Measurements from ENCODE around the gene CELSR1. TPM values are rescaled to one million over a fixed set of nuclear protein-coding genes. Genes with fewer than 3 reads are reported as not detected.

The CELSR1 gene
- total and polyA plus RNA-seq, 7 donors: 0.23 to 5.0 (median 0.82) TPM

- H3K4me1 ChIP-seq: peaks cover 0 to 7% (median 1%) of the 10 kb centered on the region in 4 donors
- peaks cover 20 to 74% (median 47%) of the 10 kb centered on the region in 4 donors for H3K36me3 ChIP-seq
- H3K9me3 ChIP-seq: no peaks in the 10 kb centered on the region
- no peaks in the 10 kb centered on the region for H3K27me3 ChIP-seq
- intact Hi-C loops (cut with DNase I): no loop called here
- TF ChIP-seq POLR2AphosphoS5 (IDR thresholded peaks at IDR 0.05): no peak
- TF ChIP-seq CTCF (IDR thresholded peaks at IDR 0.05): no peak
- no peak for TF ChIP-seq EP300 (IDR thresholded peaks at IDR 0.05)
- no peak for TF ChIP-seq POLR2A (IDR thresholded peaks at IDR 0.05)
- H3K27ac ChIP-seq: no peak overlapping the region
- WGBS, 2 donors: 81 to 86% methylated on average over 7 of the region's 7 CpGs
- no peak for DNase-seq
- no peak overlapping the region for H3K4me3 ChIP-seq
Measured at GRCh38 chr22:46354993-46355305, 182.5 kb downstream of the CELSR1 start.

GRCh38 chr22:46354176-46354992 lies 183.0 kb downstream of the CELSR1 start:
- WGBS, 2 donors: 86 to 89% methylated on average over 21 of the region's 21 CpGs
- TF ChIP-seq POLR2AphosphoS5 (IDR thresholded peaks at IDR 0.05): no peak
- TF ChIP-seq POLR2A (IDR thresholded peaks at IDR 0.05): no peak
- no peak for TF ChIP-seq CTCF (IDR thresholded peaks at IDR 0.05)
- no peak for TF ChIP-seq EP300 (IDR thresholded peaks at IDR 0.05)
- DNase-seq: no peak
- H3K27me3 ChIP-seq: no peaks in the 10 kb centered on the region
- no peak overlapping the region for H3K27ac ChIP-seq
- no peak overlapping the region for H3K4me3 ChIP-seq
- H3K4me1 ChIP-seq: peaks cover 0 to 13% (median 4%) of the 10 kb centered on the region in 4 donors
- intact Hi-C loops (cut with DNase I): no loop called here
- peaks cover 20 to 79% (median 47%) of the 10 kb centered on the region in 4 donors for H3K36me3 ChIP-seq
- H3K9me3 ChIP-seq: no peaks in the 10 kb centered on the region

- H3K27ac ChIP-seq: no peak overlapping the region
- no peak overlapping the region for H3K4me3 ChIP-seq
- H3K9me3 ChIP-seq: no peaks in the 10 kb centered on the region
- H3K4me1 ChIP-seq: peaks cover 0 to 15% (median 5%) of the 10 kb centered on the region in 4 donors
- TF ChIP-seq CTCF (IDR thresholded peaks at IDR 0.05) (no peak), EP300 (IDR thresholded peaks at IDR 0.05) (no peak), POLR2AphosphoS5 (IDR thresholded peaks at IDR 0.05) (no peak), POLR2A (IDR thresholded peaks at IDR 0.05) (no peak)
- 93 to 94% methylated on average over 8 of the region's 8 CpGs for WGBS, 2 donors
- no peak for DNase-seq
- H3K36me3 ChIP-seq: peaks cover 21 to 87% (median 47%) of the 10 kb centered on the region in 4 donors
- intact Hi-C loops (cut with DNase I): no loop called here
- H3K27me3 ChIP-seq: no peaks in the 10 kb centered on the region
Measured at GRCh38 chr22:46353483-46354105, 183.8 kb downstream of the CELSR1 start.

GRCh38 chr22:46352691-46353386 lies 184.6 kb downstream of the CELSR1 start:
- no peaks in the 10 kb centered on the region for H3K27me3 ChIP-seq
- no peak overlapping the region for H3K27ac ChIP-seq
- peaks cover 0 to 15% (median 5%) of the 10 kb centered on the region in 4 donors for H3K4me1 ChIP-seq
- no peak for DNase-seq
- no peak overlapping the region for H3K4me3 ChIP-seq
- WGBS, 2 donors: 76 to 84% methylated on average over 20 of the region's 20 CpGs
- TF ChIP-seq POLR2AphosphoS5 (IDR thresholded peaks at IDR 0.05) (no peak), CTCF (IDR thresholded peaks at IDR 0.05) (no peak), EP300 (IDR thresholded peaks at IDR 0.05) (no peak), POLR2A (IDR thresholded peaks at IDR 0.05) (no peak)
- intact Hi-C loops (cut with DNase I): no loop called here
- H3K9me3 ChIP-seq: no peaks in the 10 kb centered on the region
- H3K36me3 ChIP-seq: peaks cover 28 to 94% (median 51%) of the 10 kb centered on the region in 4 donors

All from sigmoid colon (tissue), 7 donors.